Aorta (tissue), 5 donors: Measurements from ENCODE around the gene ORAI2. TPM values are rescaled to one million over a fixed set of nuclear protein-coding genes. Genes with fewer than 3 reads are reported as not detected.
A peak's percentile ranks its signal among the peaks of the same experiment; 100 is the strongest.
"Not testable (repeated sequence)": the region's sequence is repeated elsewhere in the genome, so short reads cannot be mapped to it uniquely, and the experiment has no call there.

Experiments used
- ATAC-seq: fragments of 200-7000 bp; cut with Tn5 transposase; one replicate; pipeline ENCODE4 v1.9.1; 2022; ENCODE audit warnings: moderate library complexity; ENCODE audit not compliant: low FRiP score
- DNase-seq, 2 donors: peaks; one replicate each; pipeline ENCODE4 v3.0.0-alpha.2; 2020
- H3K27ac ChIP-seq, 2 donors: one replicate each; pipeline ENCODE4 v1.5.1; 2013; ENCODE audit warnings: low read length in 2 of 2, mild to moderate bottlenecking in 2 of 2, moderate library complexity in 2 of 2, control low read depth in 1 of 2, inconsistent platforms in 1 of 2, low read depth in 1 of 2
- H3K27me3 ChIP-seq, 2 donors: one replicate each; pipeline ENCODE4 v1.6.1; 2013; ENCODE audit warnings: control low read depth in 1 of 2, low read length in 1 of 2, mild to moderate bottlenecking in 1 of 2, moderate library complexity in 1 of 2; ENCODE audit not compliant: insufficient read depth in 2 of 2, control insufficient read depth in 1 of 2
- H3K36me3 ChIP-seq, 2 donors: one replicate each; pipeline ENCODE4 v1.6.1; 2013; ENCODE audit warnings: control low read depth in 1 of 2, low read length in 1 of 2, mild to moderate bottlenecking in 1 of 2; ENCODE audit not compliant: insufficient read depth in 2 of 2, control insufficient read depth in 1 of 2
- H3K4me1 ChIP-seq, 2 donors: one replicate each; pipeline ENCODE4 v1.6.1; 2013; ENCODE audit warnings: low read length in 2 of 2, control low read depth in 1 of 2, mild to moderate bottlenecking in 1 of 2, moderate library complexity in 1 of 2; ENCODE audit not compliant: insufficient read depth in 2 of 2, control insufficient read depth in 1 of 2
- H3K4me3 ChIP-seq, 2 donors: one replicate each; pipeline ENCODE4 v1.5.1; 2013; ENCODE audit warnings: low read length in 2 of 2, control low read depth in 1 of 2, mild to moderate bottlenecking in 1 of 2
- H3K9me3 ChIP-seq: one replicate; pipeline ENCODE4 v1.6.1; 2013; ENCODE audit warnings: mild to moderate bottlenecking, low read length; ENCODE audit not compliant: control insufficient read depth
- WGBS, 2 donors: extraction: QIAGEN DNeasy Blood & Tissue Kit; methylation state at CpG; one replicate each; pipeline ENCODE4 v1.1.7; 2013; 5-methylcytosine and 5-hydroxymethylcytosine counted together
- intact Hi-C, 2 donors: fragments of 100-400 bp; cut with DNase I; formaldehyde crosslinking; loops; one replicate each; pipeline versions ENCODE4 v1.14.2 to v1.15.0; 2022
- polyA plus RNA-seq, 2 donors: library from polyadenylated mRNA; stranded (reverse); fragments of 200-250 nt; gene quantifications; one replicate each; pipeline ENCODE4 v1.2.3, GENCODE V29; 2013
- total RNA-seq, 2 donors: library from RNA; stranded (reverse); fragmentation: NEBNext Ultra II Directional; extraction: Animal tissue kit (Norgen Biotek cat#: 25700); gene quantifications; one replicate each; pipeline ENCODE4 v1.2.1, GENCODE V29; 2021
- donor health status: healthy with polysubstance abuse.
- donor health status: Bipolar disorder and iron deficiency.
- donor health status: DM: no; HTN: no; CAD: no.
- donor health status: DM: no; HTN: no; CAD: no.
- donor health status: DM: yes; HTN: yes; CAD: no.

ORAI2 gene
- total and polyA plus RNA-seq, 4 donors = 3.1 to 25.5 (median 12.6) TPM

- intact Hi-C loops = no loop called here
Observed at GRCh38 chr7:102396710-102397019, 36.7 kb upstream of the ORAI2 start.

DNA sequence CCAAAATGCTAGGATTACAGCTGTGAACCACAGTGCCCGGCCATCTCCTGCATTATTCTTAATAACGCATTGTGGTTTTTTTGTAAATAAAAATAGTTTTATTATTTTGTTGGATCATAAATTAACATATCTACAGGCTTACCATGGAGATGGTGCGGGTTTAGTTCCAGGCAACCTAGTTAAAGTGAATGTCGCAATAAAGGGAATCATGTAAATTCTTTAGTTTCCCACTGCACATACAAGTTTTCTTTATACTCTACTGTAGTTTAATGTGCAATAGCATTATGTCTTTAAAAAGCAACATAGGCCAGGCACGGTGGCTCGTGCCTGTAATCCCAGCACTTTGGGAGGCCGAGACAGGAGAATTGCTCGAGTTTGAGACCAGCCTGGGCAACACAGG, 34.8 kb upstream of the ORAI2 start:
- Histone ChIP-seq H3K27ac (no peak overlapping the region), H3K9me3 (no peaks in the 10 kb centered on the region), H3K4me3 (no peak overlapping the region), H3K27me3 (no peaks in the 10 kb centered on the region), H3K36me3 (peaks cover 0 to 2% of the 10 kb centered on the region in 2 donors), H3K4me1 (no peaks in the 10 kb centered on the region)
- 93 to 94% methylated on average over 8 of the region's 8 CpGs for WGBS, 2 donors
- intact Hi-C loops = no loop called here
- DNase-seq = no peak
- no peak for ATAC-seq

More at GRCh38 chr7:102396710-102397019, 36.7 kb upstream of the ORAI2 start:
- DNase-seq (no peak), ATAC-seq (peak; percentile 5)
- Histone ChIP-seq H3K4me1 (no peaks in the 10 kb centered on the region), H3K9me3 (no peaks in the 10 kb centered on the region), H3K27ac (peak overlapping the region in 1 of 2 donors; percentile 41), H3K27me3 (no peaks in the 10 kb centered on the region), H3K36me3 (no peaks in the 10 kb centered on the region), H3K4me3 (peak overlapping the region; percentile 53 to 90)
- WGBS, 2 donors = 0 to 1% methylated on average over 12 of the region's 12 CpGs

- no peak for DNase-seq
- Histone ChIP-seq H3K27ac (no peak overlapping the region), H3K36me3 (peaks cover 0 to 2% of the 10 kb centered on the region in 2 donors), H3K4me1 (no peaks in the 10 kb centered on the region), H3K4me3 (no peak overlapping the region), H3K9me3 (no peaks in the 10 kb centered on the region), H3K27me3 (no peaks in the 10 kb centered on the region)
- intact Hi-C loops = no loop called here
- 86 to 91% methylated on average over 5 of the region's 5 CpGs for WGBS, 2 donors
- ATAC-seq = no peak
Observed at GRCh38 chr7:102400360-102400759, 33.0 kb upstream of the ORAI2 start.

GRCh38 chr7:102403563-102403962, 29.8 kb upstream of the ORAI2 start:
- intact Hi-C loops = no loop called here
- H3K36me3 ChIP-seq = peaks cover 4 to 14% of the 10 kb centered on the region in 2 donors
- no peaks in the 10 kb centered on the region for H3K9me3 ChIP-seq
- H3K4me3 ChIP-seq = no peak overlapping the region
- WGBS, 2 donors = 89 to 94% methylated on average over 3 of the region's 3 CpGs
- no peaks in the 10 kb centered on the region for H3K27me3 ChIP-seq
- no peak for DNase-seq
- no peak for ATAC-seq
- no peaks in the 10 kb centered on the region for H3K4me1 ChIP-seq
- H3K27ac ChIP-seq = no peak overlapping the region

DNA sequence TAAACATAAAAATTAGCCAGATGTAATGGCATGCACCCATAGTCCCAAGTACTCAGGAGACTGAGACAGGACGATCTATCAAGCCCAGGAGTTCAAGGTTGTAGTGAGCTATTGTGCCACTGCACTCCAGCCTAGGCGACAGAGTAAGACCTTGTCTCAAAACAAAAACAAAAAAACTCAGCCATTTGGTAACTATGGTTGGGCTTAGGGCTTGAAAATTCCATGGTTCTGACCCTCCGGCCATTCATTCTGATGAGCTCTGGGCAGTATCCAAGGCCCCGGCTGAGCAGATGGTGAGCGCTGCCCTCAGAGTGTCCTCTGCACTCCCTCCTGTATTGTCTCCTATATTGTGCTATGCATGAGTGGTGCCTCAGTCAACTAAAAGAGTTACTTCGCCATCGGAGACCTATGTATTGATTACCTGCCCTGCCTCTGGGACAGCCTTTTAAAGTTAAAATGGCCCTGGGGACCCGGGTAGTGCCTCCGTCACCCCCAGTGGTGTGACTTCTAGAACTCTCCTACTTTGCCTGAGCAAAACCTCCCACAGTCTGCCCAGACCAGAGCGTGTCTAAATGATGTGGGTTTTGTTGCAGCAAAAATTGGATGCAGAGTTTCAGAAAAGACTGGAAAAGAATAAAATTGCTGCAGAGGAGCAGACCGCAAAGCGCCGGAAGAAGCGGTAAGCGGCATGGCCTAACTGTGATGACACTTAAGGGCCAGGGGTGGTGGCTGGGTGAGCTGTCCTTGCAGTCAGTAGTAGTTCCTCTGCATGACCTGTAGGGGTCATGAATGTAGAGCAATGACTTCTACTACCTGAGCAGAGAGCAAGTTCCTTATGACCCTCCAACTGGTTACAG, 29.1 kb upstream of the ORAI2 start:
- Histone ChIP-seq H3K36me3 (peaks cover 4 to 14% of the 10 kb centered on the region in 2 donors), H3K4me1 (no peaks in the 10 kb centered on the region), H3K27ac (no peak overlapping the region), H3K27me3 (no peaks in the 10 kb centered on the region), H3K4me3 (no peak overlapping the region), H3K9me3 (no peaks in the 10 kb centered on the region)
- DNase-seq (no peak), ATAC-seq (peak; percentile 60)
- 67 to 70% methylated on average over 15 of the region's 15 CpGs for WGBS, 2 donors
- intact Hi-C loops = no loop called here

GRCh38 chr7:102404862-102405188, 28.6 kb upstream of the ORAI2 start:
- H3K4me3 ChIP-seq, intact Hi-C loops, H3K9me3 ChIP-seq, H3K27me3 ChIP-seq, H3K27ac ChIP-seq, DNase-seq, ATAC-seq, H3K4me1 ChIP-seq: not testable (repeated sequence)
- H3K36me3 ChIP-seq = peaks cover 4 to 14% of the 10 kb centered on the region in 2 donors
- WGBS, 2 donors = 92 to 93% methylated on average over 5 of the region's 5 CpGs

- H3K36me3 ChIP-seq = peaks cover 4 to 19% of the 10 kb centered on the region in 2 donors
- intact Hi-C loops = no loop called here
- no peak overlapping the region for H3K27ac ChIP-seq
- DNase-seq (no peak), ATAC-seq (no peak)
- H3K27me3 ChIP-seq = no peaks in the 10 kb centered on the region
- no peak overlapping the region for H3K4me3 ChIP-seq
- peaks cover 2% of the 10 kb centered on the region for H3K9me3 ChIP-seq
- H3K4me1 ChIP-seq = no peaks in the 10 kb centered on the region
- WGBS, 2 donors = 93 to 94% methylated on average over 6 of the region's 6 CpGs
Observed at GRCh38 chr7:102407910-102408309, 25.5 kb upstream of the ORAI2 start.

- intact Hi-C loops, ATAC-seq, H3K27me3 ChIP-seq, H3K27ac ChIP-seq, H3K9me3 ChIP-seq, DNase-seq, H3K4me1 ChIP-seq, H3K4me3 ChIP-seq: not testable (repeated sequence)
- 98 to 99% methylated on average over 6 of the region's 6 CpGs for WGBS, 2 donors
- peaks cover 4 to 19% of the 10 kb centered on the region in 2 donors for H3K36me3 ChIP-seq
Observed at GRCh38 chr7:102408530-102408929, 24.8 kb upstream of the ORAI2 start.

GRCh38 chr7:102409340-102409739, 24.0 kb upstream of the ORAI2 start:
- no peaks in the 10 kb centered on the region for H3K4me1 ChIP-seq
- H3K27ac ChIP-seq = no peak overlapping the region
- DNase-seq (no peak), ATAC-seq (no peak)
- whole genome bisulfite sequencing, 2 donors = 98 to 100% methylated on average over 4 of the region's 4 CpGs
- no peak overlapping the region for H3K4me3 ChIP-seq
- peaks cover 2% of the 10 kb centered on the region for H3K9me3 ChIP-seq
- H3K36me3 ChIP-seq = peaks cover 4 to 19% of the 10 kb centered on the region in 2 donors
- H3K27me3 ChIP-seq = no peaks in the 10 kb centered on the region
- intact Hi-C loops = no loop called here
